A673 (cell line): Measurements from ENCODE around the gene WLS. TPM values are rescaled to one million over a fixed set of nuclear protein-coding genes. Genes with fewer than 3 reads are reported as not detected.

Source experiments
- BruUV-seq: library from RNA; stranded (reverse); fragments of 400-500 nt; replicated peaks from 2 replicates; lab custom pipeline; 2021; lab: Mats Ljungman, UMichigan
- CTCF ChIA-PET: fragments of 300-600 bp; sonication (Branson Sonifier 250); formaldehyde crosslinking; loops from one replicate; lab custom pipeline; 2022; ENCODE audit warnings: antibody characterized with exemption; lab: Charles Lee
- POLR2A ChIA-PET: fragments of 300-600 bp; sonication (Branson Sonifier 250); formaldehyde crosslinking; loops from one replicate; lab custom pipeline; 2022; ENCODE audit warnings: antibody characterized with exemption; ENCODE audit not compliant: low non-redundant PET; lab: Charles Lee
- DNase-seq: peaks from one replicate; pipeline ENCODE4 v3.0.0-alpha.2; 2015; ENCODE audit warnings: low spot score
- H3K27ac ChIP-seq: fragments of 200-600 bp; sonication (generic); 2 replicates; pipeline ENCODE4 v1.5.1; 2016; ENCODE audit warnings: mixed run types, low read depth, mild to moderate bottlenecking, mixed read lengths, antibody characterized with exemption, low read length; ENCODE audit not compliant: poor library complexity, severe bottlenecking
- H3K27me3 ChIP-seq: fragments of 200-600 bp; sonication (generic); replicated peaks from 2 replicates; pipeline ENCODE4 v1.6.1; 2017; ENCODE audit warnings: mixed run types, low read depth, mild to moderate bottlenecking, mixed read lengths, antibody characterized with exemption, low read length; ENCODE audit not compliant: insufficient read depth, poor library complexity
- H3K36me3 ChIP-seq: fragments of 200-600 bp; sonication (generic); 2 replicates; pipeline ENCODE4 v1.6.1; 2016; ENCODE audit warnings: mixed run types, mild to moderate bottlenecking, mixed read lengths, antibody characterized with exemption, low read length; ENCODE audit not compliant: insufficient read depth, poor library complexity, severe bottlenecking
- H3K4me1 ChIP-seq: fragments of 200-600 bp; sonication (generic); 2 replicates; pipeline ENCODE4 v1.6.1; 2017; ENCODE audit warnings: mixed run types, mild to moderate bottlenecking, mixed read lengths, antibody characterized with exemption, low read length; ENCODE audit not compliant: insufficient read depth, poor library complexity, severe bottlenecking
- H3K4me3 ChIP-seq: fragments of 200-600 bp; sonication (generic); 2 replicates; pipeline ENCODE4 v1.5.1; 2016; ENCODE audit warnings: low read depth, mixed run types, mild to moderate bottlenecking, mixed read lengths, low read length; ENCODE audit not compliant: poor library complexity, severe bottlenecking
- H3K9me3 ChIP-seq: fragments of 200-600 bp; sonication (generic); 2 replicates; pipeline ENCODE4 v1.6.1; 2016; ENCODE audit warnings: mixed run types, low read depth, mild to moderate bottlenecking, mixed read lengths, antibody characterized with exemption, low read length; ENCODE audit not compliant: poor library complexity, severe bottlenecking
- EZH2 ChIP-seq: fragments of 200-600 bp; sonication (generic); IDR thresholded peaks from 2 replicates; pipeline ENCODE4 v1.6.1; 2017; ENCODE audit warnings: borderline replicate concordance, low read depth, mild to moderate bottlenecking, mixed read lengths, antibody characterized with exemption, low read length; ENCODE audit not compliant: poor library complexity, severe bottlenecking
- intact Hi-C: fragments of 100-400 bp; cut with micrococcal nuclease; formaldehyde crosslinking; loops from one replicate; pipeline ENCODE4 v1.10.0; 2022; ENCODE audit not compliant: unreplicated experiment
- total RNA-seq: library from RNA; stranded (reverse); gene quantifications from 2 replicates; pipeline ENCODE4 v1.2.3, GENCODE V29; 2021
- TF ChIP-seq, protein P1 (sequence below): fragments of 300-800, 200-600 bp; sonication (generic); conservative IDR thresholded peaks from 2 replicates; pipeline ENCODE4 v1.5.1; 2017; ENCODE audit warnings: low read depth, mild to moderate bottlenecking, antibody characterized with exemption, low read length, moderate library complexity, mixed read lengths

WLS gene
- total RNA-seq, 1 experiment from 2014 or later = 144 TPM

DNA sequence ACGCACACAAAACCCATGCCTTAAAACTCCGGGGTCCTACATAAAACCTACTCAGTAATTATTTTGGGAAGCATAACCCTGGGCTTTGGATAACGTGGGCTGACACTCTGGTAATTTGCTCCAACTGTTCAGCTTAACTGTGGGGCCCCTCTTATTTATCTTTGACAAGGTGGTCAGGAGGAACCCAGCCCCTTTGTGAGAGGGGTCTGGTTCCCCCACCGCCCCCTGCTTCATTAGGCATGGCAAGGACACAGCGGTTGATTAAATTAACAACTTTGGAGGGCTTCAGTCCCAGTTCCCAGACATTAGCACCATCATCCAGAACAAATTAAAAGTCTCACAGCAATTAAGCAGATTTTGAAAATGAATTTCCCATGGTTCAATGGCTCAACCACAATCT is 14.7 kb downstream of the WLS start:
- BruUV-seq = no TSS peak
- Histone ChIP-seq H3K9me3 (no peaks in the 10 kb centered on the region), H3K36me3 (no peaks in the 10 kb centered on the region), H3K4me1 (peaks cover 65% of the 10 kb centered on the region), H3K27ac (no peak overlapping the region), H3K4me3 (no peak overlapping the region), H3K27me3 (no peaks in the 10 kb centered on the region)
- intact Hi-C loops = no loop called here
- no peak for DNase-seq
- no peak for TF ChIP-seq EZH2
- TF ChIP-seq, protein P1, sequence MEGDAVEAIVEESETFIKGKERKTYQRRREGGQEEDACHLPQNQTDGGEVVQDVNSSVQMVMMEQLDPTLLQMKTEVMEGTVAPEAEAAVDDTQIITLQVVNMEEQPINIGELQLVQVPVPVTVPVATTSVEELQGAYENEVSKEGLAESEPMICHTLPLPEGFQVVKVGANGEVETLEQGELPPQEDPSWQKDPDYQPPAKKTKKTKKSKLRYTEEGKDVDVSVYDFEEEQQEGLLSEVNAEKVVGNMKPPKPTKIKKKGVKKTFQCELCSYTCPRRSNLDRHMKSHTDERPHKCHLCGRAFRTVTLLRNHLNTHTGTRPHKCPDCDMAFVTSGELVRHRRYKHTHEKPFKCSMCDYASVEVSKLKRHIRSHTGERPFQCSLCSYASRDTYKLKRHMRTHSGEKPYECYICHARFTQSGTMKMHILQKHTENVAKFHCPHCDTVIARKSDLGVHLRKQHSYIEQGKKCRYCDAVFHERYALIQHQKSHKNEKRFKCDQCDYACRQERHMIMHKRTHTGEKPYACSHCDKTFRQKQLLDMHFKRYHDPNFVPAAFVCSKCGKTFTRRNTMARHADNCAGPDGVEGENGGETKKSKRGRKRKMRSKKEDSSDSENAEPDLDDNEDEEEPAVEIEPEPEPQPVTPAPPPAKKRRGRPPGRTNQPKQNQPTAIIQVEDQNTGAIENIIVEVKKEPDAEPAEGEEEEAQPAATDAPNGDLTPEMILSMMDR = no peak
- ChIA-PET POLR2A (interaction anchor here (0.7 kb wide), 1 partner anchor 21 kb away, joined by 4 read pairs; no protein-coding TSS in a partner anchor), CTCF (no interaction called here)

DNA sequence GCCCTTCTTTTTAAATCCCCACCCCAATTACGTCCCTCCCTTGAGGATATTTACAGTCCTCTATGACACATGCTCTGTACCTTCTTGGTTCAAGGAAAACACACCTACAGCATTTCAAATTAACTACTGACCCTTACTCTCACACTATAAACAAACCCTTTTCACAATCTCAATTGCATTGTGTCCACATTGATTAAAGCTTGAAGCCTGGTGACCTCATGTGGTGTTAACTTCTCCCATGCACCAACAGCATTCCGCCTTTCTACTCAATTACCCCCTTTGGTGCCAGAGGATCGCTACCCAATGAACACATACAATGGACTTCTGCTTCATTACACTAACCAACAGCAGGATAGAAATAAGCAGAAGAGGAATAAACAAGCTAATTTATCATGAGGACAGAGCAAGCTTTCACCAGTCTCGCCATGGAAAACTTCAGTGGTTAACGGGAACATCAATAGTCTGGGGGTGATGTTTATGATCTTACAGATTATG is 15.2 kb downstream of the WLS start:
- Histone ChIP-seq H3K36me3 (no peaks in the 10 kb centered on the region), H3K9me3 (no peaks in the 10 kb centered on the region), H3K4me1 (peaks cover 66% of the 10 kb centered on the region), H3K27ac (no peak overlapping the region), H3K4me3 (no peak overlapping the region), H3K27me3 (no peaks in the 10 kb centered on the region)
- DNase-seq = no peak
- ChIA-PET POLR2A (interaction anchor here (0.7 kb wide), 1 partner anchor 20 kb away, joined by 4 read pairs; no protein-coding TSS in a partner anchor), CTCF (no interaction called here)
- BruUV-seq = no TSS peak
- intact Hi-C loops = no loop called here
- no peak for TF ChIP-seq EZH2

DNA sequence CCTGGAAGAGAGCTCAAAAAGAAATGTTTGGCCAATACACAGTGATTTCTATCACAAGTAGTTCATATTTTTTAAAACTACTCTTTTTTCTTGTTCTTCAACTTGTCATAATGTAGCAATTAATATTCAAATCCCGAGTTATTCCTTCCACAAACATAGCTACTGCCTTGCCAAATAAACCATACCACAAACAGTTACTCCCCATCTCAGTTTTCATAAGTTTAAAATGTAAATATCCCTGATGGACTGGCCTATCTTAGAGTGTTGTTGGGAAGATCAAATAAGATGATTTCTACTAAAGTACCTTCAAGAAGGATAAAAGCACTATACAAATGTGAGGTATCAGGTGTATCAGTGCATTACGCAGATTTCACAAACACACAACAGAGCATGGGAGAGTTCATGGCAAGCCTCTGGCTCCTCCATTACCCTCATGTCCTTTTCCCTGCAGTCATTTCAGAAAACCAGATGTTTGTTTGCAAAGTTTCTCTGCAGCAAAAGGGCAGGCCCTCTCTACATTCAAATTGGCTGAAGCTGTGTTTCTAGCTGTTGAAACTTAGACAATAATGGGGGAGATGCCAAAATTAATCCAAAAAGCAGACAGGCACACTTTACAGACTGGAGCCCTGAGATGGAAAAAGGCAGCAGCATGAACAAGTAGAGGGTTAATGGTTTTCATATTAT is 16.1 kb downstream of the WLS start:
- no peak overlapping the region for H3K27ac ChIP-seq
- ChIA-PET CTCF (no interaction called here), POLR2A (no interaction called here)
- intact Hi-C loops = no loop called here
- BruUV-seq = no TSS peak
- DNase-seq = no peak
- no peaks in the 10 kb centered on the region for H3K9me3 ChIP-seq
- no peak overlapping the region for H3K4me3 ChIP-seq
- H3K4me1 ChIP-seq = peaks cover 69% of the 10 kb centered on the region
- no peaks in the 10 kb centered on the region for H3K27me3 ChIP-seq
- no peaks in the 10 kb centered on the region for H3K36me3 ChIP-seq
- TF ChIP-seq EZH2 = no peak
- TF ChIP-seq, protein P1 = no peak

DNA sequence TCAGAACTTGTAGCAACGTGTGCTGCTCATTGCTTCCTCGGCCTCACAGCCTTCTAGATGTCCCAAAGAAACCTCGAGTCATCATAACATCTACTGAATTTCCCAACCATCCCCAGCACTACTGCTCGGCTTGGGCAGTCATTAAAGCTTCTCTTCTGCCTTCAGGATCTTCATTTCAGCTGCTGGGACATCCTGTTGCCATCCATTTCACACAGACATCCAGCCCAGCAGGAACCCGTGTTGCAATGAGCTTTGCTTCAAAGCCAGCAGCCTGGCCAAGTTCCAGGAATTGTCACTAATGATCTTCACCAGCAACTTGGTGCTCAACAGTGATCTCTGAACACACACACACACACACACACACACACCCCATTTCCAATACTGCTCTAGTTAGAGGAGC is 18.5 kb downstream of the WLS start:
- H3K4me3 ChIP-seq = no peak overlapping the region
- BruUV-seq = no TSS peak
- H3K36me3 ChIP-seq = no peaks in the 10 kb centered on the region
- TF ChIP-seq, protein P1 = no peak
- no peak for TF ChIP-seq EZH2
- peak; percentile 96 for DNase-seq
- no peaks in the 10 kb centered on the region for H3K9me3 ChIP-seq
- peaks cover 70% of the 10 kb centered on the region for H3K4me1 ChIP-seq
- POLR2A ChIA-PET = no interaction called here
- no peaks in the 10 kb centered on the region for H3K27me3 ChIP-seq
- H3K27ac ChIP-seq = peak overlapping the region; percentile 36
- CTCF ChIA-PET = interaction anchor here (0.6 to 0.9 kb wide), 2 partner anchors 93 to 237 kb away, joined by 3 to 4 read pairs; no protein-coding TSS in a partner anchor
- intact Hi-C loops = no loop called here
